Activated CD4-positive, alpha-beta T cell treated with anti-CD3 and anti-CD28 coated beads, Interleukin-2, Interleukin-6, amounts not matched to agents 100 ng/mL and 50 ng/mL, durations not matched to agents 16 hours and 8 hours (primary cell): ENCODE measurements around the gene KCNC4.
A peak's percentile ranks its signal among the peaks of the same experiment; 100 is the strongest.

Source experiments
- DNase-seq: peaks from one replicate; pipeline ENCODE4 v3.0.0-alpha.2; 2020

KCNC4 gene

DNA sequence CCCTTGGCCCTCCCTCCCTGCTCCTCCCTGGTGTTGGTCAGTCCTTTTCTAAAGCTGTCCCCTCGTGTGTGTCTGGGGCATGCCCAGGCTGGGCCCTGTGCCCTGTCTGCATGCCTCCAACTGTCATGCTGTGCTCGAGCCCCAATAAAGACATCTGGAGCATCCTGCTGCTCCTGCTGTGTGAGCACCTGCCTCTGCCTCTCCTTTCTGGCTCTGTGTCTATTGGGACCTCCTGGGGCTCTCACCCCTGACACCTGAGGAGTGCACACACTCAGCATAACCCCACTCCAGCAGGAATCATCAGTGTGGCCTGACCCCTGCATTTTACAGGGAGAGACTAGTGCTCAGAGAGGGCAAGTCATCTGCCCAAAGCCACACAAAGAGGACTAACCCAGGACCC is 23.7 kb downstream of the KCNC4 start:
- no peak for DNase-seq

GRCh38 chr1:110234691-110235090 is 24.6 kb downstream of the KCNC4 start:
- no peak for DNase-seq

GRCh38 chr1:110235181-110235833 is 25.2 kb downstream of the KCNC4 start:
- DNase-seq, result no peak

DNA sequence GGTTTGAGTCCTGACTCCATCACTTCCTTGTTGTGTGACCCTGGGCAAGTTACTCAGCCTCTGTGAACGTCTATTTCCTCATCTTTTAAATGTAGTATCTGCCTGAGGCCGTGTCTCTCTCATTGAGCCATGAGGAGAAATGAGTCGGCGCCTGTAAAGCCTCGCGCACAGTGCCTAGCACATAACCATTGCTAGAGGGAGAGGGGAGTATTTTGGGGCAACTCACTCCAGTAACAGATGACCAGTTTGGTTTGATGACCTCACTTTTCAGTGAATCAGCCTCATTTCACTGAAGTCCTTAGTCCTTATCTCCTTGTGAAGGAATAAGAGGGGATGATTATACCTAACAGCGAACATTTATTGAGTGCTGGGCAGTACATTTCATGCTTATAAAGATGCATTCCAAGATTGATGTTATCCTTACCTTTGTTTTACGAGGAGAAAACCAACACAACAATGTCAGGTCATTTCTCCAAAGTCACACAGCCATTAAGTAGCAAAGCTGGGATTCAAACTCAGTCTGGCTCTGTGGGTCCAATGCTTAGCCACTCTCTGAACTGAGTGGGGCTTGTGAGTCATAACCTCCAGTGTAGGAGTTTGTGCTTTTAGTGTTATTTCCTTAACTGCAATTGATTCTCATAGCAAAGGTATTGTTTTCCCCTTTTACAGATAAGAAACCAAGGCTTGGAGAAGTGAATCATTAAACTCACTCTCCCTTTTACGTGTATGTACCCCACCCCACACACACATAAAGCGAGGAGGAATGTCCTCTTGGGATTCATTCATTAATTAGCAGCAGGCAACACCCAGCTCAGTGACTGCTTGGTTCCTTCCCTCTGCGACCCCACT is 25.9 kb downstream of the KCNC4 start:
- DNase-seq, result peak; percentile 81

DNA sequence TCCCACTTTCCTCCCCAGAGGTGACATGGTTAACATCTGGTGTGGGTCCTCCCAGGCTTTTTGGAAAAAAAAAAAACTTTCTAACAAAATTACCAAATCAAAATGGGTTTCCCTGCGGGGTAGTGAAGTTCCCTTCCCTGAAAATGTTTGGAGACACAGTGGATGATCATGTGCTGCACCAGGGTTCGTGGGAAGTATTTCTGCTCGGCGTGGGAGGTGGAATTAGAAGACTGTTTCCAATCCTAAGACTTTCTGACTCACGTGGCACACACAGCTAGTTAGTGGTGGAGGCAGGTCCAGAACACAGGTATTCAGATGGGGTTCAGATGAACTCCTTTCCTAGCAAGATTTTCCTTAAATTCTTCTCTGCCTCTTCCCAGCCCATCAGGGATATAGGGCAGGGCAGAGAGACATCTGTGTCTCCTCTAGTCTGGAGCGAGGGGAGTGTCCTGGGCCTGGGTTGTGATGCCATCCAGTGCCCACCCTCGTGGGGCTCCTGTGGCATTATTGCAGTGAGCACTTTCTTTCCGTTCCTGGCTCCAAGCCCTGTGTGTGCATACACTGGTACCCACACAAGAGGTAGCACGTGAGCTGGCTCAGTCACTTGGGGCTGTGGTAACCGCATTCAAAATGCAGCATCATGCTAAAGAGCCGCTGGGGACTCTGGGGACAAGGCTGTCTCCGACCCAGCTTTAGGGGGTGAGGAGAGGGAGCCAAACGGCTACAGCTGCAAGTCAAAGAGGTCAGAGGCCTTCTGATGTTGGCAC is 27.5 kb downstream of the KCNC4 start:
- DNase-seq, result no peak

DNA sequence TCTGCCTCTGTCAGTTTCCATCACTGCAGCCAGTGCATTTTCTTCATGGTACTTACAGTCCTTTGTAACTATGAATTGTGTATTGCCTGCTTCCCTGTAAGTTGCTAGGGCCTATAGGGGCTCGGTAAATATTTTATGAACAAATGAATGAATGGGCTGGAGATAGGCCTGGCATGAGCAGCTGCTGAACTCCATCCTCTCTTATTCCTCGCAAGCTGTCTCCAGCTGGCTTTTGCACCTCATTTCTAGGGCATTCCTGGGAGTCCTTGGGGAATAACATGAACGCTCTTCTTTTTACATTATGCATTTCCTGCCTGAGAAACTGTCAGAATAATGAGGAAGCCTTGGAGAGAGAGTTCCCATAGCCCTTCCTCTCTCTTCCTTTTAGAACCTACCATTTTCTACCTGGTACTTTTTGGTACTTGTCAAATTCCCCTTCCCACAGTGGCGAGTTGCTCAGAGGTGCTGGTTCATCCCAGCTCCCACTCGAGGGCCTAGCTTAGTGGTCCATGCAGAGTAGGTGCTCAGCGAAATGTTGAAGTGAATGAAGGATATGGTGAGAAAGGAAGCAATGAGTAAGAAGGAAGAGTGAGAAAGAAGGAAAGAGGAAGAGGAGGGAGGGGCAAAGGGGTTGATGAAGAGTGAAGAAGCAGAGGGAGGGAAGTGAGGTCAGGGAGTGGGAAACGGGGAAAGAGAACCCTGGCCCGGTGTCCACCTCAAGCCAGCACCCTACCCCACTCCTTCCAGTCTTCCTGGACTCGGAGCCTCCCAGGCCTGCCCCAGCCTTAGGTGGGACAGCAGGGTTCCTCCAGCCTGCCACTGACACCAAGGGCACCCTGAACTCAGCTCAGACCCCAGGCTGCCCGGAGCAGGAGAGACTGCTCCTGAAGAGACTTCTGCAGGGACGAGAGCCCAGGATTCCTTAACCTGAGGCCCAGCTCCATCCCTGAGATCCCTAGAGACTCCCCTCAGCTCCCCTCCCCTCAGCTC is 29.6 kb downstream of the KCNC4 start:
- DNase-seq, result no peak

GRCh38 chr1:110240476-110241210 is 30.5 kb downstream of the KCNC4 start:
- DNase-seq, result no peak

GRCh38 chr1:110241516-110241915 is 31.4 kb downstream of the KCNC4 start:
- no peak for DNase-seq

- DNase-seq, result no peak
Observed at GRCh38 chr1:110242062-110242461, 31.9 kb downstream of the KCNC4 start.

GRCh38 chr1:110242731-110243130 is 32.6 kb downstream of the KCNC4 start:
- DNase-seq, result no peak

DNA sequence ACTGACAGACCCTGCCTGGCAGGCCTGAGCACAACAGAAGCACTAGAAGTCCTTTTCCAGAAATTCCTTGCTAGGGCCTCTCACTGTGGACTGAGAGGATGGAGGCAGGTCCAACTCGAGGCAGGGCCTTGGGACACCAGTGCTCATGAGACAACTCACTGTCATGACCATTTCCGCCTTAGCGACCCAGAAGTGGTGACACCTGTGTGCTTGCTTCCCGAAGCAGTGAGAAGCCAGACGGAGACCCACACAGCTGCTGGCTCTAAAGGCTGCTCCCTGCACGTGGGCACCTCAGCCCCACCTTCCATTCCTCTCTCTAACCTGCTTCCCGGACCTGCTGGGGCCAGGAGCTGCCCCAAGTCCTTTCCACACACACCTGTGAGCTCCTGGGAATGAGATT is 33.0 kb downstream of the KCNC4 start:
- no peak for DNase-seq

GRCh38 chr1:110243574-110243973 is 33.5 kb downstream of the KCNC4 start:
- peak; percentile 19 for DNase-seq

DNA sequence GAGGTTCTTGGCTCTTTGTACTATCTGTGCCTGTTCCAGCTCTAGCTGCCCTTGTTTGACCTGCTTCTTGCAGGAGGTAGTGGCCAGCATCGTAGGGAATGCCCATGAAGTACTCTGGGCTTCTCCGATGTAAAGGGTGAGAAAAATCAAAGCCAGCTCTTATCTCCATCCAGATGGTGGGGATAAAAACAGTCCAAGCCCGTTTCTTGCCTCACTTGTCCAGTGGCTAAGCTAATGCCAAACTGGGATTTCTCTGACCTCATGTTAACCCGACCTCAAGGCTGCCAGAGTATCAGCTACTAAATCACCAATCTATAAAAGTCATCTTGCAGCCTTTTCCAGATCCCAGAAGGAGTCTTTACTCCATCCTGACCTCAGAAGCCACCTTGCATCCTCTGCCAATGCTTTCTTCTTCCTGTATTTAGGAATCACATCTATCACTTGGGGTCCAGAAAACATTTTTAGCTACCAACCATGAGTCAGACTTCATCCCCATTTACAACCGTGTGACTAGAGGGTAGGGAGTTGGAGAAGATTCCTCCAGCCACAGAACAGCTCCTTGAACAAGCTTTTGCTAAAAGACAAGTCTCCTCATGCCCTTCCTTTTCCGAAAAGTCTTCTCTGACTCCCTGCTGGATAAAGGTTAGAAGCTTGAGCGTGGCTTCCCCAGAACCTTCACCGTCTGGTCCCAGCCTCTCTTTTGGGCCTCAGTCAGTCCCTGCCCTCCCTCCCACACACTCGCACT is 35.9 kb downstream of the KCNC4 start:
- DNase-seq, result no peak

DNA sequence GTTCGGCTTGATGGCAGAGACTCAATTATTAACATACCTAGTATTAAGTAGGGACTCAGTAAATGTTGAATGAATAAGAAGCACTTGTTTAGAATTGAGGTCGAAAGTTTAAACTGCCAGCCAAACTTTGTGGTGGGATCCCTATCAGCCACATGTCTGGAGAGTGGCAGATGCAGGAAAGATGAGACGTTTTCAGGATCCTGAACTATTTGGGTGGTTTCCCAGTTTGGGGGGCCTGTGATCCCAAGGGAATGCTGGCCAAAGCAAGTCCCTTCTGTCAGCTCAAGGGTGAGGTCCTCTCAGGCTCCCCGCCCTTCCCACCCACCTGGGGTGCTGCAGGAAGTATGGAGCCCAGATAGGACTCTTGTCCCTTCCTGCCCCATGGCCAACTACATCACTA is 38.6 kb downstream of the KCNC4 start:
- DNase-seq, result no peak

DNA sequence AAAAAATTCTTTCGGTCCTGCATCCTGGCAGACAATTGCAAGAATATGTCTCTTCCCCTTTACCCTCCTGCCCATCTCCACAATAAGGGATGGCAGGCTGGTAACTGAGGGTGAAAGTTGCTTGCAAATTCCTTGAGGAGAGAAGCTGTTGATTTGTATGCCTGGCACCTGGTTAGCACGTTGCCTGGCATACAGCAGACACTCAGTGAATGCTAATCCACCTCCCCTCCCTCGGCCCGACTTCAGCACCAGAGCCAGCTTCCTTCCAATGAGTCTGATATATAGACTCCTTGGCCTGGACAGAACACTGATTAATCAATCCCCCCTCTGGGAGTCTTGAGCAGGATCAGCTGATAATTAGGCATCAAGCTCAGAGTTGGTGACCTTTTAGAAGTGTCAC is 39.1 kb downstream of the KCNC4 start:
- no peak for DNase-seq

DNA sequence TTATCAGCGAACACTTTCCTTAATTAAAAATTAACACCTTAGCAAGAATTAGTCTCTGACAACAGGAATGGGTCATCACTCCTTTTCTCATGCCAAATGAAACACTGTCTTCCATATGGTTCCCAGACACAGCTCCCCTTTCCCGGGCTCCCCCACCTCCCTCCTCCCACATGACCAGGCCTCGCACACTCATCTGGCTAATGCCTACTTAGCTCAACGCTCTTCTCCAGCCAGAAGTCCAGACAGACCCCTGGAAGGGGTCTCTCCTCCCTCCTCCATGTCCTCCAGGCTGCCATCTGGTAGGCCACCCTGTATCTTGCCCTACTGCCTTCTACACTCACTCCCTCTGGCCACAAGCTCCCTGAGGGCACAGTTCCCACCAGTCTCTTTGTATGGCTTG is 39.9 kb downstream of the KCNC4 start:
- DNase-seq, result no peak

DNA sequence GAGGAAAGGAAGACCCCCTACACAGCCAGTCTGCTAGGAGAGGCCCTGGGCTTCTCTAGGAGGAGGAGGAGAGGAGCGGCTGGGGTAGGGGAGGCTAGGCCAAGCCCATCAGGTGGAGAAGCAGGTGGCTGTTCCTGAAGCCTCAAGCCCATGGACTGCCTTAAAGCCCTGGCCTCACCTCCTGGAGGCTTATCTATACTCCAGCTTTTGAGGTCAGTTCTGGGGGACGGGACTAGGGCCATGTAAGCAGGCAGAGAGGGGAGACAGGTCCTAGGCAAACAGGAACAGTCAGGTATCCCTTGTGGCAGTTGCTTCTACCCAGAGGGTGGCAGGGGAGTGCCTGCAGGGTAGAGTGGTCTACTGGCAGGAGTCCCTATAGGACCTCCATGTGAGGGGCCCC is 40.6 kb downstream of the KCNC4 start:
- no peak for DNase-seq

DNA sequence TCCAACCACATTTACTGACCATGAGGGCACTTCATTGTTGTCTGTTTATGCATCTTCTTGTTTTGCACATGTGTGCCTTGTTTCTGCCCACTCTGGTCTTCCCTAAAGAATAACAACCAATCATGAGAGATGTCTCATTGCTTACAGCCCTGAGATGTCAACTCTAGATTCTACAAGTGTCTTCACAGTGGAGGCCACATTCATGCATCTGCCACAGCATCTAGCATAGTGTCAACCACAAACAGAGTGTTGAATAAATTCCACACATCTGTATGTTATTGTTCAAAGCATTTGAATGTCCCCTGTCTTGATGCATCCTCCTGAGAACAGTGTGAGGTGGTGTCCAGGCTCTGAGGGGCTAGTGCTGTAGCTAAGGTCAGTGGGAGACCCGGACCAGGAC is 43.1 kb downstream of the KCNC4 start:
- no peak for DNase-seq

- no peak for DNase-seq
Observed at GRCh38 chr1:110254604-110255391, 44.7 kb downstream of the KCNC4 start.

- no peak for DNase-seq
Observed at GRCh38 chr1:110255392-110255787, 45.3 kb downstream of the KCNC4 start.
